Calu3 (cell line): ENCODE measurements around the gene OXLD1. TPM values are rescaled to one million over a fixed set of nuclear protein-coding genes. Genes with fewer than 3 reads are reported as not detected.
A peak's percentile ranks its signal among the peaks of the same experiment; 100 is the strongest.

Experiments used
- BruUV-seq: library from RNA; stranded (reverse); fragments of 400-500 nt; replicated peaks from 2 replicates; lab custom pipeline; 2021; lab: Mats Ljungman, UMichigan
- CTCF ChIA-PET: fragments of 300-600 bp; sonication (Branson Sonifier 250); formaldehyde crosslinking; loops from one replicate; lab custom pipeline; 2022; ENCODE audit warnings: antibody characterized with exemption; lab: Charles Lee
- DNase-seq: peaks from one replicate; pipeline ENCODE4 v3.0.0; 2022
- H3K27ac Mint-ChIP-seq: one replicate; pipeline ENCODE4 v1.8.0; 2022; ENCODE audit warnings: mixed read lengths; ENCODE audit not compliant: unreplicated experiment
- H3K27me3 Mint-ChIP-seq: one replicate; pipeline ENCODE4 v1.8.0; 2022; ENCODE audit warnings: mixed read lengths; ENCODE audit not compliant: unreplicated experiment
- H3K36me3 Mint-ChIP-seq: one replicate; pipeline ENCODE4 v1.8.0; 2022; ENCODE audit warnings: mild to moderate bottlenecking, moderate library complexity, mixed read lengths; ENCODE audit not compliant: insufficient read depth, unreplicated experiment
- H3K4me1 Mint-ChIP-seq: one replicate; pipeline ENCODE4 v1.8.0; 2022; ENCODE audit warnings: mild to moderate bottlenecking, low read depth, mixed read lengths; ENCODE audit not compliant: unreplicated experiment
- H3K4me3 Mint-ChIP-seq: one replicate; pipeline ENCODE4 v1.8.0; 2022; ENCODE audit warnings: mild to moderate bottlenecking, low read depth, moderate library complexity, mixed read lengths; ENCODE audit not compliant: unreplicated experiment
- H3K9me3 Mint-ChIP-seq: one replicate; pipeline ENCODE4 v1.8.0; 2022; ENCODE audit warnings: low read depth, mixed read lengths; ENCODE audit not compliant: unreplicated experiment
- CTCF ChIP-seq: fragments of 200-600 bp; IDR thresholded peaks from one replicate; pipeline ENCODE4 v1.8.0; 2022; ENCODE audit warnings: antibody characterized with exemption; ENCODE audit not compliant: unreplicated experiment
- intact Hi-C: fragments of 100-400 bp; cut with micrococcal nuclease; formaldehyde crosslinking; loops from one replicate; pipeline ENCODE4 v1.10.0; 2022; ENCODE audit not compliant: unreplicated experiment
- total RNA-seq: library from RNA; stranded (reverse); gene quantifications from 2 replicates; pipeline ENCODE4 v1.2.3, GENCODE V29; 2022

Gene OXLD1
- total RNA-seq, 1 experiment from 2014 or later = 36.5 TPM

GRCh38 chr17:81697261-81698044 lies 31.0 kb upstream of the OXLD1 start:
- TF ChIP-seq CTCF = no peak
- H3K4me3 Mint-ChIP-seq = no peak overlapping the region
- peak overlapping the region; percentile 27 for H3K27ac Mint-ChIP-seq
- DNase-seq = no peak
- peaks cover 20% of the 10 kb centered on the region for H3K4me1 Mint-ChIP-seq
- no peaks in the 10 kb centered on the region for H3K27me3 Mint-ChIP-seq
- intact Hi-C loops = no loop called here
- no peaks in the 10 kb centered on the region for H3K9me3 Mint-ChIP-seq
- peaks cover 89% of the 10 kb centered on the region for H3K36me3 Mint-ChIP-seq
- BruUV-seq = no TSS peak
- CTCF ChIA-PET = no interaction called here

DNA sequence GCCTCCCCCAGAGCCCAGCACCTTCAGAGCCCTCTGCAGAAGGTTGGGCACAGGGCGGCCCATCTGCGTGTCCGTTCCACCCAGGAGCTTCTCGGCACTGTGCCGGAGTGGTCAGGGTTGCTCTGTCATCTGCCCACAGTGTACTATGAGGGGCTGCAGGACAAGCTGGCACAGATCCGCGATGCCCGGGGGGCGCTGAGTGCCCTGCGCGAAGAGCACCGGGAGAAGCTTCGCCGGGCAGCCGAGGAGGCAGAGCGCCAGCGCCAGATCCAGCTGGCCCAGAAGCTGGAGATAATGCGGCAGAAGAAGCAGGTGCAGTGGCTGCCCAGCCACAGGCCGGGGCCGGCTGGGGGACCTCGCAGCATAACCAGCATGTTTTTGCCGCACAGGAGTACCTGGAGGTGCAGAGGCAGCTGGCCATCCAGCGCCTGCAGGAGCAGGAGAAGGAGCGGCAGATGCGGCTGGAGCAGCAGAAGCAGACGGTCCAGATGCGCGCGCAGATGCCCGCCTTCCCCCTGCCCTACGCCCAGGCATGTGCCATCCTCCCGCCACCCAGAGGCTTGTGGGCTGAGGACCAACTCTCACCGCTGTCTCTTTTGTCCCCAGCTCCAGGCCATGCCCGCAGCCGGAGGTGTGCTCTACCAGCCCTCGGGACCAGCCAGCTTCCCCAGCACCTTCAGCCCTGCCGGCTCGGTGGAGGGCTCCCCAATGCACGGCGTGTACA lies 30.0 kb upstream of the OXLD1 start:
- DNase-seq = no peak
- H3K36me3 Mint-ChIP-seq = peaks cover 89% of the 10 kb centered on the region
- no TSS peak for BruUV-seq
- H3K4me3 Mint-ChIP-seq = no peak overlapping the region
- TF ChIP-seq CTCF = no peak
- H3K4me1 Mint-ChIP-seq = peaks cover 9% of the 10 kb centered on the region
- H3K27ac Mint-ChIP-seq = no peak overlapping the region
- intact Hi-C loops = no loop called here
- CTCF ChIA-PET = no interaction called here
- no peaks in the 10 kb centered on the region for H3K9me3 Mint-ChIP-seq
- no peaks in the 10 kb centered on the region for H3K27me3 Mint-ChIP-seq

- no TSS peak for BruUV-seq
- no peaks in the 10 kb centered on the region for H3K27me3 Mint-ChIP-seq
- H3K4me3 Mint-ChIP-seq = no peak overlapping the region
- TF ChIP-seq CTCF = no peak
- H3K4me1 Mint-ChIP-seq = peaks cover 3% of the 10 kb centered on the region
- H3K9me3 Mint-ChIP-seq = no peaks in the 10 kb centered on the region
- no peak overlapping the region for H3K27ac Mint-ChIP-seq
- CTCF ChIA-PET = no interaction called here
- no peak for DNase-seq
- peaks cover 89% of the 10 kb centered on the region for H3K36me3 Mint-ChIP-seq
- intact Hi-C loops = no loop called here
Measured at GRCh38 chr17:81695801-81696200, 29.4 kb upstream of the OXLD1 start.

DNA sequence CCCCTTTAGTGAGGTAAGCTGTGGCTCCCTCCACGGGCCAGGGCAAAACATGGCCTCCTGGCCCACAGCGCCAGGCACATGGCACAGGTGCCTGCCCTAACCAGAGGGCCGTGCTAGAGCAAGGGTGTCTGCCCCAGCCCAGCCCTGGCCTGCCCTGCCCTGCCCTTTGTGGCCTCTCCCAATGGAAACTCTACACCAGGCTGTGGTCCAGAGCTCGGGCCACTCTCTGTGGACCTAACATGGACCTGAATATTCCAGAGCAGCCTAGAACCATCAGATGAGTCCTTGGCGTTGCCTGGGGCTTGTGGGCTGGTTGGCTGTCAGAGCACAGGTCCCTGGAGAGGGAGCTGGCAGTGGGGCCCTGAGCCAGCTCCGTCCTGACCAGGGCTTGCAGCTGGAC lies 28.8 kb upstream of the OXLD1 start:
- Mint-ChIP-seq H3K27me3 (no peaks in the 10 kb centered on the region), H3K4me3 (no peak overlapping the region), H3K4me1 (no peaks in the 10 kb centered on the region), H3K9me3 (no peaks in the 10 kb centered on the region), H3K27ac (no peak overlapping the region), H3K36me3 (peaks cover 88% of the 10 kb centered on the region)
- DNase-seq = no peak
- no TSS peak for BruUV-seq
- intact Hi-C loops = no loop called here
- no peak for TF ChIP-seq CTCF
- CTCF ChIA-PET = no interaction called here
